ENCODE results near the gene PSME3. TPM values are rescaled to one million over a fixed set of nuclear protein-coding genes. Genes with fewer than 3 reads are reported as not detected.

PSME3 gene
- total and polyA plus RNA-seq, 2 experiments from 2014 or later = 104 to 170 TPM

DNA sequence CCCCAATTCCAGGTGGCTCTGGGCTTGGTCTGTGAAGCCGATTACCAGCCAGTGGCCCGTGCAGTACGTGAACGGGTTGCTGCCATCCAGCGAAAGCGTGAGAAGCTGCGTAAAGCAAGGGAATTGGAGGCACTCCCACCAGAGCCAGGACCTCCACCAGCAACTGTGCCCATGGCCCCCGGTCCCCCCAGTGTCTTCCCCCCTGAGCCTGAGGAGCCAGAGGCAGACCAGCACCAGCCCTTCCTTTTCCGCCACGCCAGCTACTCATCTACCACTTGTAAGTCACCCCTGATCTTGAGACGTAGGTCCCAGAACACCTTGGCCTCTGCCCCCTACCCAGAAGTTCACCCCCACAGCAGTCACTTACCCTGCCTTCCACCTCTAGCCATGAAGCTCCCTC, 45.9 kb upstream of the PSME3 start:
- no peaks in the 10 kb centered on the region for H3K27me3 ChIP-seq (replicated peaks; ENCODE audit: insufficient read depth)
- H3K9me2 ChIP-seq (ENCODE audit: insufficient read depth) = no peaks in the 10 kb centered on the region
- peaks cover 14% of the 10 kb centered on the region; the same call in 1 of the 2 replicates for H3F3A ChIP-seq (ENCODE audit: insufficient read depth)
- TF ChIP-seq EZH2 (IDR thresholded peaks at IDR 0.05; ENCODE audit: insufficient read depth, poor library complexity, severe bottlenecking) = no peak
- no peak for TF ChIP-seq EZH2phosphoT487 (IDR thresholded peaks at IDR 0.05; ENCODE audit: insufficient read depth, low read depth)
- H4K20me1 ChIP-seq (ENCODE audit: insufficient read depth) = no peaks in the 10 kb centered on the region
- 80 to 86% methylated on average over 11 of the region's 11 CpGs for WGBS, 2 experiments (ENCODE audit: low coverage in 1 of 2, low lambda C conversion rate in 2 of 2, missing lambda C conversion rate in 2 of 2)
- in situ Hi-C loops (cut with MboI) = no loop called here
- H3K9ac ChIP-seq = no peak overlapping the region
- H3K9me3 ChIP-seq (ENCODE audit: low read depth) = no peaks in the 10 kb centered on the region
- peaks cover 20% of the 10 kb centered on the region for H3K4me1 ChIP-seq (ENCODE audit: insufficient read depth)
- H3K4me2 ChIP-seq (ENCODE audit: unreplicated experiment) = no peak overlapping the region
- H2AFZ ChIP-seq = no peak overlapping the region
- peaks cover 6% of the 10 kb centered on the region; the same call in 1 of the 2 replicates for H3K79me2 ChIP-seq (ENCODE audit: insufficient read depth)
- H3K4me3 ChIP-seq = no peak overlapping the region
- no peak overlapping the region for H3K27ac ChIP-seq
- peaks cover 4% of the 10 kb centered on the region; the same call in 1 of the 2 replicates for H3K36me3 ChIP-seq (ENCODE audit: low read depth)
- DNase-seq = no peak

GRCh38 chr17:42791948-42792347, 41.2 kb upstream of the PSME3 start:
- peaks cover 6% of the 10 kb centered on the region for H3K79me2 ChIP-seq (ENCODE audit: insufficient read depth)
- in situ Hi-C loops (cut with MboI) = no loop called here
- no peak overlapping the region for H3K27ac ChIP-seq
- TF ChIP-seq EZH2phosphoT487 (IDR thresholded peaks at IDR 0.05; ENCODE audit: insufficient read depth, low read depth) = no peak
- TF ChIP-seq EZH2 (IDR thresholded peaks at IDR 0.05; ENCODE audit: insufficient read depth, poor library complexity, severe bottlenecking) = no peak
- DNase-seq = no peak
- 0 out of 2 replicates have a peak, but pooled peaks cover 4% of the 10 kb centered on the region for H3K36me3 ChIP-seq (ENCODE audit: low read depth)
- no peak overlapping the region for H3K9ac ChIP-seq
- no peak overlapping the region for H3K4me3 ChIP-seq
- no peak overlapping the region for H2AFZ ChIP-seq
- no peaks in the 10 kb centered on the region for H3K27me3 ChIP-seq (replicated peaks; ENCODE audit: insufficient read depth)
- H4K20me1 ChIP-seq (ENCODE audit: insufficient read depth) = no peaks in the 10 kb centered on the region
- WGBS, 2 experiments (ENCODE audit: low coverage in 1 of 2, low lambda C conversion rate in 2 of 2, missing lambda C conversion rate in 2 of 2) = 98 to 100% methylated on average over 2 of the region's 2 CpGs
- H3K9me3 ChIP-seq (ENCODE audit: low read depth) = no peaks in the 10 kb centered on the region
- H3K4me2 ChIP-seq (ENCODE audit: unreplicated experiment) = no peak overlapping the region
- H3F3A ChIP-seq (ENCODE audit: insufficient read depth) = peaks cover 15% of the 10 kb centered on the region; the same call in 1 of the 2 replicates
- no peaks in the 10 kb centered on the region for H3K9me2 ChIP-seq (ENCODE audit: insufficient read depth)
- H3K4me1 ChIP-seq (ENCODE audit: insufficient read depth) = 0 out of 2 replicates have a peak, but pooled peaks cover 4% of the 10 kb centered on the region

GRCh38 chr17:42792545-42792944, 40.7 kb upstream of the PSME3 start:
- whole genome bisulfite sequencing, 2 experiments (ENCODE audit: low coverage in 1 of 2, low lambda C conversion rate in 2 of 2, missing lambda C conversion rate in 2 of 2) = 31 to 42% methylated on average over 5 of the region's 5 CpGs

DNA sequence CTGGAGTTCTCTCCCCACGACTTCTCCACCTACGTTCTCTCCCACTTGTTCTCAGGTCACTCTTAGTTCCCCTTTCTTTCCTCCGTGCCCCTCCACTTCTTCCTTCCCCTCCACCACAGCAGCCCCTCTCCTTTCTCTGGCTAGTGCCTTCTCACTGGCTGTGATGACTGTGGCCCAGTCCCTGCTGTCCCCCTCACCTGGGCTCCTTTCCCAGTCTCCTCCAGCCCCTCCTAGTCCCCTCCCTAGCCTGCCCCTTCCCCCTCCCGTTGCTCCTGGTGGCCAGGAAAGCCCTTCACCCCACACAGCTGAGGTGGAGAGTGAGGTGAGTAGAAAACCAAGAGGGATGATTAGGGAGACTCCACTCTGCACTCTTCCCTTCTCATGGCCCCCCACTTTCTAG, 38.1 kb upstream of the PSME3 start:
- TF ChIP-seq EZH2 (IDR thresholded peaks at IDR 0.05; ENCODE audit: insufficient read depth, poor library complexity, severe bottlenecking) (no peak), EZH2phosphoT487 (IDR thresholded peaks at IDR 0.05; ENCODE audit: insufficient read depth, low read depth) (no peak)
- Histone ChIP-seq H3K4me2 (ENCODE audit: unreplicated experiment) (no peak overlapping the region), H3K4me3 (no peak overlapping the region), H3F3A (ENCODE audit: insufficient read depth) (peaks cover 10% of the 10 kb centered on the region; the same call in 1 of the 2 replicates), H4K20me1 (ENCODE audit: insufficient read depth) (no peaks in the 10 kb centered on the region), H2AFZ (no peak overlapping the region), H3K79me2 (ENCODE audit: insufficient read depth) (peaks cover 20% of the 10 kb centered on the region), H3K9ac (no peak overlapping the region), H3K27me3 (replicated peaks; ENCODE audit: insufficient read depth) (no peaks in the 10 kb centered on the region), H3K9me3 (ENCODE audit: low read depth) (no peaks in the 10 kb centered on the region), H3K27ac (no peak overlapping the region), H3K4me1 (ENCODE audit: insufficient read depth) (peaks cover 13% of the 10 kb centered on the region; the same call in 1 of the 2 replicates), H3K36me3 (ENCODE audit: low read depth) (no peaks in the 10 kb centered on the region), H3K9me2 (ENCODE audit: insufficient read depth) (no peaks in the 10 kb centered on the region)
- in situ Hi-C loops (cut with MboI) = no loop called here
- 78 to 90% methylated on average over 3 to 4 of the region's 4 CpGs for WGBS, 2 experiments (ENCODE audit: low coverage in 1 of 2, low lambda C conversion rate in 2 of 2, missing lambda C conversion rate in 2 of 2)
- DNase-seq = no peak

More at GRCh38 chr17:42792545-42792944, 40.7 kb upstream of the PSME3 start:
- in situ Hi-C loops (cut with MboI) = no loop called here
- Histone ChIP-seq H3K4me3 (no peak overlapping the region), H3F3A (ENCODE audit: insufficient read depth) (peaks cover 15% of the 10 kb centered on the region; the same call in 1 of the 2 replicates), H3K9me2 (ENCODE audit: insufficient read depth) (no peaks in the 10 kb centered on the region), H3K36me3 (ENCODE audit: low read depth) (0 out of 2 replicates have a peak, but pooled peaks cover 4% of the 10 kb centered on the region), H3K9ac (no peak overlapping the region), H3K27ac (no peak overlapping the region), H3K4me1 (ENCODE audit: insufficient read depth) (peaks cover 10% of the 10 kb centered on the region; the same call in 1 of the 2 replicates), H3K4me2 (ENCODE audit: unreplicated experiment) (no peak overlapping the region), H2AFZ (no peak overlapping the region), H3K9me3 (ENCODE audit: low read depth) (no peaks in the 10 kb centered on the region), H3K27me3 (replicated peaks; ENCODE audit: insufficient read depth) (no peaks in the 10 kb centered on the region), H4K20me1 (ENCODE audit: insufficient read depth) (no peaks in the 10 kb centered on the region), H3K79me2 (ENCODE audit: insufficient read depth) (peaks cover 12% of the 10 kb centered on the region)
- TF ChIP-seq EZH2 (IDR thresholded peaks at IDR 0.05; ENCODE audit: insufficient read depth, poor library complexity, severe bottlenecking) = no peak
- no peak for TF ChIP-seq EZH2phosphoT487 (IDR thresholded peaks at IDR 0.05; ENCODE audit: insufficient read depth, low read depth)
- no peak for DNase-seq

Measured in GM23248 (cell line).